H1 (cell line): ENCODE measurements around the gene DOK6. TPM values are rescaled to one million over a fixed set of nuclear protein-coding genes. Genes with fewer than 3 reads are reported as not detected.

Experiments used
- CTCF ChIA-PET: fragments of 300-600 bp; sonication (Branson Sonifier 250); formaldehyde crosslinking; loops from one replicate; lab custom pipeline; 2021; ENCODE audit not compliant: partially characterized antibody; lab: Charles Lee
- POLR2A ChIA-PET: fragments of 300-600 bp; sonication (Branson Sonifier 250); formaldehyde crosslinking; loops from one replicate; lab custom pipeline; 2021; ENCODE audit warnings: inconsistent platforms; ENCODE audit not compliant: partially characterized antibody; lab: Charles Lee
- DNase-seq, 2 experiments: peaks; one replicate each; pipeline versions ENCODE4 v3.0.0 to v3.0.0-alpha.2; 2010 to 2022; ENCODE audit warnings: low spot score in 2 of 2, low read depth in 1 of 2, mixed read lengths in 1 of 2
- FAIRE-seq: peaks from 2 replicates; lab custom pipeline; 2011; peaks lifted over from hg19 to GRCh38; lab: Jason Lieb, UNC
- H2AFZ ChIP-seq: 2 replicates; pipeline ENCODE4 v1.8.1; 2012; ENCODE audit warnings: low read length, inconsistent platforms
- H2AK5ac ChIP-seq: 2 replicates; pipeline ENCODE4 v1.6.1; 2013; ENCODE audit warnings: low read depth, low read length
- H2BK120ac ChIP-seq: replicated peaks from 2 replicates; pipeline ENCODE3; 2013; ENCODE audit warnings: low read depth, low read length, inconsistent platforms
- H2BK12ac ChIP-seq: 2 replicates; pipeline ENCODE4 v1.6.1; 2013; ENCODE audit warnings: low read depth, low read length
- H2BK15ac ChIP-seq: 2 replicates; pipeline ENCODE4 v1.6.1; 2013; ENCODE audit warnings: low read length
- H2BK20ac ChIP-seq: 2 replicates; pipeline ENCODE4 v1.6.1; 2013; ENCODE audit warnings: low read length
- H2BK5ac ChIP-seq: 2 replicates; pipeline ENCODE4 v1.6.1; 2013; ENCODE audit warnings: low read depth, low read length
- H3K14ac ChIP-seq: 2 replicates; pipeline ENCODE4 v1.6.1; 2013; ENCODE audit warnings: inconsistent platforms; ENCODE audit not compliant: insufficient read length
- H3K18ac ChIP-seq: 2 replicates; pipeline ENCODE4 v1.6.1; 2013; ENCODE audit warnings: low read length; ENCODE audit errors: extremely low read depth
- H3K23ac ChIP-seq: 2 replicates; pipeline ENCODE4 v1.6.1; 2013; ENCODE audit warnings: inconsistent platforms; ENCODE audit not compliant: insufficient read length
- H3K23me2 ChIP-seq: 2 replicates; pipeline ENCODE4 v1.6.1; 2013; ENCODE audit warnings: low read depth, low read length
- H3K27ac ChIP-seq: 2 replicates; pipeline ENCODE4 v1.6.1; 2011; ENCODE audit warnings: low read depth, low read length, inconsistent platforms
- H3K27me3 ChIP-seq, 4 experiments: replicated peaks in 1 of 4; 1 replicate in 1 of 4; 2 replicates in 3 of 4; pipeline versions ENCODE4 v1.6.1 to v1.8.1; 2011 to 2013; ENCODE audit warnings: low read length in 3 of 4, mild to moderate bottlenecking in 3 of 4, inconsistent platforms in 2 of 4, mixed read lengths in 2 of 4, moderate library complexity in 1 of 4; ENCODE audit not compliant: control insufficient read depth in 3 of 4, insufficient read depth in 3 of 4; ENCODE audit errors: extremely low read depth in 1 of 4
- H3K36me3 ChIP-seq, 4 experiments: 2 replicates each; pipeline versions ENCODE4 v1.6.1 to v1.8.1; 2011 to 2013; ENCODE audit warnings: mild to moderate bottlenecking in 4 of 4, low read length in 3 of 4, moderate library complexity in 2 of 4, control low read depth in 1 of 4, inconsistent platforms in 1 of 4; ENCODE audit not compliant: insufficient read depth in 4 of 4, control insufficient read depth in 2 of 4
- H3K4ac ChIP-seq: replicated peaks from 2 replicates; pipeline ENCODE3; 2013; ENCODE audit warnings: low read length, low read depth, mixed read lengths, inconsistent platforms; ENCODE audit not compliant: insufficient read length
- H3K4me1 ChIP-seq, 4 experiments: replicated peaks in 1 of 4; 1 replicate in 1 of 4; 2 replicates in 3 of 4; pipeline versions ENCODE4 v1.6.1 to v1.8.1; 2011 to 2013; ENCODE audit warnings: low read length in 3 of 4, inconsistent platforms in 2 of 4, mixed read lengths in 1 of 4; ENCODE audit not compliant: insufficient read depth in 4 of 4, control insufficient read depth in 3 of 4
- H3K4me2 ChIP-seq, 2 experiments: 2 replicates each; pipeline versions ENCODE4 v1.6.1 to v1.8.1; 2011 to 2013; ENCODE audit warnings: low read depth in 2 of 2, low read length in 2 of 2, control low read depth in 1 of 2, inconsistent platforms in 1 of 2, mild to moderate bottlenecking in 1 of 2; ENCODE audit not compliant: insufficient read depth in 1 of 2
- H3K4me3 ChIP-seq, 4 experiments: fragments of 200-600, 300-600 bp in 1 of 4; sonication (generic), shearing (Covaris generic), sonication (Bioruptor Twin) in 1 of 4; 2 replicates each; pipeline versions ENCODE4 v1.5.1 to v1.8.1; 2011 to 2016; ENCODE audit warnings: low read length in 4 of 4, low read depth in 3 of 4, control low read depth in 2 of 4, inconsistent platforms in 2 of 4, mild to moderate bottlenecking in 2 of 4, mixed read lengths in 1 of 4, moderate library complexity in 1 of 4; ENCODE audit not compliant: insufficient read depth in 2 of 4; ENCODE audit errors: extremely low read depth in 1 of 4
- H3K56ac ChIP-seq: replicated peaks from 2 replicates; pipeline ENCODE3; 2013; ENCODE audit warnings: low read depth, mild to moderate bottlenecking, mixed read lengths, low read length, inconsistent platforms; ENCODE audit not compliant: insufficient read length
- H3K79me1 ChIP-seq: 2 replicates; pipeline ENCODE4 v1.6.1; 2013; ENCODE audit warnings: low read depth, low read length, control low read depth
- H3K79me2 ChIP-seq, 2 experiments: 2 replicates each; pipeline versions ENCODE4 v1.6.1 to v1.8.1; 2012 to 2013; ENCODE audit warnings: low read length in 2 of 2, mild to moderate bottlenecking in 2 of 2, inconsistent platforms in 1 of 2; ENCODE audit not compliant: insufficient read depth in 2 of 2, control insufficient read depth in 1 of 2
- H3K9ac ChIP-seq, 4 experiments: replicated peaks in 1 of 4; 1 replicate in 1 of 4; 2 replicates in 3 of 4; pipeline versions ENCODE4 v1.6.1 to v1.8.1; 2011 to 2013; ENCODE audit warnings: low read depth in 3 of 4, low read length in 3 of 4, control low read depth in 2 of 4, mild to moderate bottlenecking in 2 of 4, moderate library complexity in 2 of 4, inconsistent platforms in 1 of 4; ENCODE audit errors: extremely low read depth in 1 of 4
- H3K9me3 ChIP-seq, 2 experiments: 2 replicates each; pipeline versions ENCODE4 v1.6.1 to v1.8.1; 2012 to 2013; ENCODE audit warnings: mild to moderate bottlenecking in 2 of 2, moderate library complexity in 2 of 2, control low read depth in 1 of 2, inconsistent platforms in 1 of 2, low read depth in 1 of 2, low read length in 1 of 2, mixed read lengths in 1 of 2; ENCODE audit not compliant: insufficient read depth in 2 of 2
- H4K20me1 ChIP-seq, 2 experiments: replicated peaks in 1 of 2; 2 replicates each; pipeline versions ENCODE3 to v1.8.1; 2011 to 2013; ENCODE audit warnings: inconsistent platforms in 2 of 2, low read length in 2 of 2, mild to moderate bottlenecking in 1 of 2; ENCODE audit not compliant: insufficient read depth in 2 of 2, control insufficient read depth in 1 of 2
- H4K5ac ChIP-seq: 2 replicates; pipeline ENCODE4 v1.6.1; 2013; ENCODE audit warnings: low read length, low read depth, mixed read lengths, inconsistent platforms; ENCODE audit not compliant: insufficient read length
- H4K8ac ChIP-seq: 2 replicates; pipeline ENCODE4 v1.8.0; 2013; ENCODE audit warnings: mild to moderate bottlenecking, moderate library complexity, low read length, inconsistent platforms; ENCODE audit not compliant: insufficient read depth; ENCODE audit errors: extremely low read depth
- H4K91ac ChIP-seq: replicated peaks from 2 replicates; pipeline ENCODE3; 2013; ENCODE audit warnings: low read length, mixed read lengths, inconsistent platforms; ENCODE audit not compliant: insufficient read length
- KDM1A ChIP-seq: fragments of 200-600, 300-600 bp; sonication (generic); IDR thresholded peaks from 2 replicates; pipeline ENCODE4 v1.7.1; 2016; ENCODE audit warnings: mild to moderate bottlenecking, low read length, borderline replicate concordance
- NRF1 ChIP-seq: IDR thresholded peaks from 2 replicates; pipeline ENCODE4 v1.6.1; 2011; ENCODE audit warnings: mild to moderate bottlenecking, low read depth, low read length, improper control_type of control experiment
- POLR2A ChIP-seq, 2 experiments: IDR thresholded peaks; 1 replicate in 1 of 2; 2 replicates in 1 of 2; pipeline ENCODE4 v1.6.1; 2011; ENCODE audit warnings: low read depth in 2 of 2, low read length in 2 of 2, mild to moderate bottlenecking in 2 of 2; ENCODE audit errors: control extremely low read depth in 1 of 2
- ZNF274 ChIP-seq: IDR thresholded peaks from 2 replicates; pipeline ENCODE4 v1.7.0; 2012; ENCODE audit warnings: low read length, borderline replicate concordance; ENCODE audit errors: extremely low read depth
- WGBS, 2 experiments: shearing (Covaris generic) in 1 of 2; methylation state at CpG; one replicate each; pipeline versions ENCODE4 v1.1.6 to v1.1.7; 2013 to 2015; ENCODE audit warnings: low lambda C conversion rate in 2 of 2, mixed read lengths in 2 of 2, inconsistent platforms in 1 of 2, low coverage in 1 of 2, missing lambda C conversion rate in 1 of 2; ENCODE audit not compliant: insufficient replicate concordance in 2 of 2, insufficient coverage in 1 of 2, insufficient read length in 1 of 2; ENCODE audit errors: extremely low coverage in 1 of 2, missing lambda C conversion rate in 1 of 2; 5-methylcytosine and 5-hydroxymethylcytosine counted together
- polyA plus RNA-seq, 7 experiments: library from polyadenylated mRNA; depleted of rRNA in 3 of 7; stranded (reverse) in 5 of 7; unstranded in 2 of 7; fragments of >200 nt in 5 of 7; fragments of 200-250 nt in 2 of 7; gene quantifications; 1 replicate in 5 of 7; 2 replicates in 1 of 7; 4 replicates in 1 of 7; pipeline versions ENCODE4 v1.2.1 to v1.2.3, GENCODE V29; 2011 to 2013; ENCODE audit warnings: missing spikeins in 2 of 7, mixed read lengths in 2 of 7
- total RNA-seq: library from RNA; stranded (reverse); fragmentation: NEBNext Ultra II Directional; extraction: Animal tissue kit (Norgen Biotek cat#: 25700); gene quantifications from 2 replicates; pipeline ENCODE4 v1.2.1, GENCODE V29; 2021

Gene DOK6
- total and polyA plus RNA-seq, 2 of the 8 experiments (the other 6 are each of a cell fraction or from before 2014, with no cell fraction given): 0.33 to 0.50 TPM

GRCh38 chr18:69830189-69830588 is 429.5 kb downstream of the DOK6 start:
- Histone ChIP-seq H3K23me2 (no peaks in the 10 kb centered on the region), H3K27me3 (no peaks in the 10 kb centered on the region), H2AFZ (no peak overlapping the region), H3K18ac (no peak overlapping the region), H3K27ac (no peak overlapping the region), H2BK120ac (no peak overlapping the region), H3K14ac (no peak overlapping the region), H4K8ac (no peak overlapping the region), H4K20me1 (no peaks in the 10 kb centered on the region), H2BK5ac (no peak overlapping the region), H3K4me3 (no peak overlapping the region), H3K56ac (no peak overlapping the region), H4K91ac (no peak overlapping the region), H2BK12ac (no peak overlapping the region), H2BK15ac (no peak overlapping the region), H2BK20ac (no peak overlapping the region), H4K5ac (no peak overlapping the region), H3K4me1 (no peaks in the 10 kb centered on the region), H3K79me1 (no peaks in the 10 kb centered on the region), H3K36me3 (no peaks in the 10 kb centered on the region), H3K79me2 (no peaks in the 10 kb centered on the region), H3K4ac (no peak overlapping the region), H3K9me3 (no peaks in the 10 kb centered on the region), H3K23ac (no peak overlapping the region), H3K4me2 (no peak overlapping the region), H3K9ac (no peak overlapping the region), H2AK5ac (no peak overlapping the region)
- FAIRE-seq: no peak
- 76% methylated on average over 1 of the region's 1 CpG; no CpG with 5 or more reads in 1 of the 2 experiments for WGBS, 2 experiments
- DNase-seq: no peak
- CTCF ChIA-PET: interaction anchor here (1.0 kb wide), 1 partner anchor 193 kb away, joined by 3 read pairs; no protein-coding TSS in a partner anchor
- POLR2A ChIA-PET: no interaction called here
- TF ChIP-seq ZNF274 (no peak), KDM1A (no peak), POLR2A (IDR thresholded peaks at IDR 0.05; ENCODE audit: control extremely low read depth in 1 of 2, low read depth in 2 of 2, low read length in 2 of 2) (no peak), NRF1 (no peak)
